GM19193 (cell line): ENCODE measurements around the gene PTPRF.

ENCODE experiments used
- POLR2A ChIP-seq: IDR thresholded peaks from 4 replicates; pipeline ENCODE4 v1.6.1; 2011; ENCODE audit not compliant: insufficient read depth, insufficient read length; ENCODE audit errors: extremely low read depth

The PTPRF gene

DNA sequence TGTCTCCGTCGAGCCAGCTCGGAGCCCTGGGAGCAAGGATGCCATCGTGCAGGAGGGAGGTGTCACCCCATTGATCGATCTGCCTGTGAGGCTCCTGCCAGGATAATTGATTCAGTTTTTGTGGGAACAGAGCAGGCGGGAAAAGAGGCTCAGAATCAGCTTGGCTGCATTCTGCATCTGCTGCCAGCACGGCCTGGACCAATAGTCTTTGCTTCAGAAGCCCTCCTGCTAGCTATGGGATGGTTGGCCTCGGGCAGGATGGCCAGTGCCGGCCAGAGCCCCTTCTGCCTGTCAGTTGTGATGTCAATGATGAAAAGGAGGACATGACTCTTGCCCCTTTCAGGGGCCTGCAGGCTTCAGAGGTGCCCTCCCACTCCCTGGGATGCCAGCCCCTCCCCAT, 39.6 kb downstream of the PTPRF start:
- no peak for TF ChIP-seq POLR2A

DNA sequence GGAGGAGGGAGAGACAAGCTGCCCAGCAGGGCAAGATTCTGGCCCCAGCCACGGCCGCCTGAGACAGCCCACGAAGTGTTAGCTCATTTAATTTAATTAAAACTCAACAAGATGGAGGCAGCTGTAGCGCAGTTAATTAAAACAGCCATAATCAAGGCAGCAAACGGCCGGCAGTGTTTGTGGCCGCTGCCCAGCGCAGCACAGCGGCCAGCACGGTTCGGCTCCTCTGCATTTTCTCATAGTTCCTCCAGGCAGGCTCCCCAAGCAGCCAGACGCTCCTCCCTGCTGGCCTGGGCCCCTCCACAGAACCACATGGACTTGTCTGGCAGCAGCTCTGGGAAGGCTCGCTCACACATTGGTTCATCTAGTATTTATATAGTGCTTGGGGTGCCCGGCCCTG, 40.0 kb downstream of the PTPRF start:
- no peak for TF ChIP-seq POLR2A

DNA sequence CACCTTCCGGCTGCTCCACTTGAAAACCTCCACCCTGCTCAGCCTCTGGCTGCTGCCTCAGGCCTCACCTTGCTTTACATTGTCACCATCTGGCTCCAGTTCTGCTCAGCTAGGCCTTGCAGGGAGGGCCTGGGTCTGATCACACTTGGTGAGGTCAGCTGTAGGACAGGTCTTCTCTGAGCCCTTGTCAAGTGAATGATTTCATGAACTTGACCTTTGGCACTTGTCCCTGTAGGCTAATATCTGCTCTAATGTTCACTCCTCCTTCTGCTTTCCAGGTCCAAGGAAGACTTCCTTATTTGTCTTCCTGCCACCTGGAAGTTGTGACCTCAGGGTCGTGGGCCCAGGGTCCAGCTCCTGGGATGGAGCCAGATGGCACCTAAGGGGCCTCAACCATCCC, 41.4 kb downstream of the PTPRF start:
- TF ChIP-seq POLR2A = no peak

DNA sequence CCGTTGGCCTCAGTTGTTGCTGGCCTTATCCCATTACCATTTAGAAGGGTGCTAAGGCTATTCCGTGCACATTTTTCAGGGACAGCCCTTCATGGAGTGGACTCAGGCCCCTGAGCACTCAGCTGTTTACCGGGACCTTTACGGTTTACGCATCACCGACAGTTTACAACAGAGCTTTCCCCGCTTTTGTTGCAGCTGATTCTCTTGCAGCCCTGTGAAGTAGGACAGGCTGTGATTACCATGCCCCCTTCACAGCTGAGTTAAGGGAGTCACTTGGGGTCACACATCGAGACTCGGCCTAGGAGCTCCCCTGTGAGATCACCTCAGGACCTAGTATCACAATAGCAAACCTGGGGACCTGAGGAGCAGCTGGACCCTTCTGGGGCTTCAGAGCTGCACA, 41.9 kb downstream of the PTPRF start:
- TF ChIP-seq POLR2A = no peak

DNA sequence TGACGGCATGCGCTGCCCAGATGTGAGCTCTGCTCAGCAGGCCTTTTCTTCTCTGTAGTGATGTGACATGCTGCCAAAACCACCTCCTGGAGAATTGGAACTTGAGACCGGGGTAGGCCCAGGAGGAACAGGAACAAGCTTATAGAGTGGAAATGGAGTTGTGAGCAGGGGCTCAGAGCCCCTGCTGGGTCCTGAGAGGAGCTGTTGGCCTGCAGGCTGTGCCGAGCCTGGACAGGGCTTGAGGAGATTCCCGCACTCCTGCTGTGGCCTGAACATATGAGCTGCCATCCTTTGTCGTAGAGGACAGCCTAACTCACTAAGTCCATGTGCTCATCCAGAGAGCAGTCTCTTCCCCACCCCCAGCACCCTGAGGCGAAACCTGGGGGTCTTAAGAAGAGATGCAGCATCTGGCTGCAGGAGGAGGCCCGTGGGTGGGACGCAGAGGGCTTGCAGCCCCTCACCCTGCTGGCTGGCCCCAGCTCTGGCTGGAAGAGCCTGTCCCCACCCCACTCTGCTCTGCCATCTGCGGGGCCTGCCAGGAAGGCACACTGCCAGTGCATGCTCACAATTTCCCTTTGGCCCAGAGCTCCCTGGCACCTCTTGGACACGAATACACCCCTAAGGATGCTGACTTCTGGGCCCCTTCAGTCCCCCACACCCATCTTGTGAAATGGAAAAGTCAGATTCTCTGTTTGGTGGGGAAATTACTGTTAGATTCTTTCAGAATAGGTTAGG, 42.5 kb downstream of the PTPRF start:
- TF ChIP-seq POLR2A = no peak

DNA sequence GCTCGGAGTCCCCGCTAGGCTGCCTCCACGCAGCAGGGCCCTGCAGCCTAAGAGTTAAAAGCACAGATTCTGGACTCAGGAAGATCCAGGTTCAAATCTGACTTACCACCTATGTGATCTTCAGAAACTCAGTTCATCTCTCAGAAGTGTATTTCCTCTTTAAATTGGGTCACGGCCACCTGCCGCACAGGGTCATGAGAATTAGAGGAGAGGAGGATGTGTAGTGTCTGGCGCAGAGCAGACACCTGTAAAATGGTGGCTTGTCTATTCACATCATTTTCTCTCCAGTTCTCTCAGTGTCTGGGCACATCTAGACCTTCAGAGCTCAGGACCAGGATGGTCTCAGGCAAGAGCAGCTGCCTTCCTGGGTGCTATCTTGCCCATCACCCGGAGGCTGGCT, 45.8 kb downstream of the PTPRF start:
- no peak for TF ChIP-seq POLR2A

DNA sequence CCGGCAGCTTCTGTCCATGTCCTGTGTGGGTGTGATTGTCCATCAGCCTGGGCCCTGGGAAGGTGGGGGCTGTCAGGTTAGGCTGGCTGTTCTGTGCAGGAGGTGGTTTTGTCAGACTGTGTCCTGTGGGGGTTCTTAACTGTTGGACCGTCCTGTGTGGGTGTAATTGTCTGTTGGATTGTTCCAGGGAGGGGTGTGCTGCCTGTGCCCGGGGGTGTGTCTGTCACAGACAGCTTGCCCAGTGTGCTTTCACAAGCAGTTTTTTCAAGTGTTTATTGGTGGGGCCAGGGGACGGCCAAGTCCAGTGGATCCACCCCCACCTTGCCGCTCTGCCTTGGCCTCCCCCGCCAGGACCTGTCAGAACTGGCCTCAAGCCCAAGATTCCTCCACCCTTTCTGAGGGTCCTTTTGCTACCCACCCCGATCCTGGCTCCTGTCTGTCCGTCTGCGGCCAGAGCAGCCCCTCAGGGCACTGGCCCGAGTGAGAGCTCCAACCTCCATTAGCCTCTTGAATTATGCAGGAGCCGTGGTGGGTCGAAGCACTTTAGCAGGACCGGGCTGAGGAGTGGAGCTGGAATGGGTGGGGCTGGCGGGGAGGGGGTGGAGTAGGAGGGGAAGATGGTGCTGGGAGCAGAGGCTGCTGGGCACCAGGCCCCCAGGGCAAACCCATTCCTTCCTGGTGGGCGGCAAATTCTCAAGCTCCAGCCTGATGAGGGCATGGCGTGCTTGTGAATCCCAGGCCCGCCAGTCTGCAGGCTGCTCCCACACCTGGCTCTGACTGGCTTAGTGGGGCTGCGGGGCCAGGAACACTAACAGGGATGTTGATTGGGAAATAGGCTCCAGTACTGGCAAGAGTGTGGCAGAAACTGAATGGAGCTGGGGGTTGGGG, 47.2 kb downstream of the PTPRF start:
- no peak for TF ChIP-seq POLR2A

DNA sequence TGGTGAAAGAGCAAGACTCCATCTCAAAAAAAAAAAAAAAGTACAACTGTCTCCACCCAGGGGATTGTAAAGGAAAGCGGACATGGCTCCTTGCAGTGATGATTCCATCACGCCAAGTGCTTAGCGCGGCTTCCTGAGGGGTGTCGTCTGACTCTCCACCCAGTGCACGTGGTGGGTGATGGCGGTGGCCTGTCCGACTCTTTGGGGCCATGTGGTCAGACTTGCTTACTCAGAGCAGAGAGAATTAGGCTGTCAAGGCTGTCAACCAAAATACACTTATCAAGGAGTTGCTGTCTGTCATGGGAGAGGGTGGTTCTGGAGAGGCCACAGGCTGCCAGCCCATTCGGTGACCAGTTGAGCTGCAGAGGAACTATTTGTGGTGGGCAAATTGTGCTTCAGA, 49.4 kb downstream of the PTPRF start:
- TF ChIP-seq POLR2A = no peak

DNA sequence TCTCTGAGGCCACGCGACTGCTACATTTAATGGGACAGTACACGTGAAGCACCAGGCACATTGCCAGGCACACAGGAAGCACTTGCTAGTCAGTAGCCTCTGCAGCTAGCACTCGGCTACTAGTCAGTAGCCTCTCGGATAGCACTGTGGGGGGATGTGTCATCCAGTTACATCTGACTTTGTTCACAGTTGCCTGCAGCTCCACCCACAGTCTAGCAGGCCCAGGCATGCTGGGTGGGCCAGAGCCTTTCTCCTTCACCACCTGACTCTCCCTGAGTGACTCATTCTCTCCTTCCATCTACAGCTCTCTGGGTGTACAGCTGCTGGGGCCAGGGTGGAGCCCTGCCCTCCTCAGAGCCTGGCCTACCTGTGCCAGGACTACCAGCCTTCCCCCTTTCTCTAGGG, 51.5 kb downstream of the PTPRF start:
- no peak for TF ChIP-seq POLR2A

DNA sequence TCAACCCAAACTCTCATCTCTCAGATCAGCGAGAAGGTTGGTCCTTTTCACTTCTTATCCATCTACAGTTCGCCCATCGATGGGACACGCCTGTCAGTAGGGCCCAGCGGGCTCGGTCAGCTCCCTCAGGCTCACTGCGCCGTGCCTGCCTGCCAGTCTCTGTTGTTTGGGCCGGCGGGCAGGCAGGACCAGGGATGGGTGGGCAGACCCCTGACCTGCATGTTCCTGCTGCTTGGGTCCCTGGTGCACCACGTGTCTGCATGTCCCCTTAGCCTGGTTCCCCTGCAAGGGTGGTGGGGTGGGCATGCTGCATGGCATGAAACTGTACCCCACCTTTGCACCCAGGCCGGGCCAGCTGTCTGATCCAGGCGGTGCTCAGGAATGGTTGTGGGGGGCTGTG, 52.4 kb downstream of the PTPRF start:
- no peak for TF ChIP-seq POLR2A

DNA sequence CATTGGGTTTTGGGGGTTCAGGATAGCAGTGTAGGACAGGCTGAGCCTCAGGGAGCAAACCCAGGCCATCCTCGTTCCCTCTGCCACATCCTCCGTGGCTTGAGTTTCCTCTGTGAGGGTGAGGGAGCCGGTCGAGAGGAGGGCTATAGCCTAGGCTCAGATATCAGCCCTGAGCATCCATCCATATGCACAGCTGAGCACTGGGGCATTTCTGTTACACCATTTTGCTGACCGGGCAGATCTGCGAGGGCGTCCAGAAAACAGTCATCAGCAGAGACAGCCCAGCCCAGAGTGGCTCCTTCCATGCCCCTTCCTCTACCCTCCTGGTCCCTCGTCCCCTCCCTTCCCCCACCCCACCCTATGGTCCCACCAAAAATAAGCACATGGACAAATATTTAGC, 53.5 kb downstream of the PTPRF start:
- TF ChIP-seq POLR2A = no peak

DNA sequence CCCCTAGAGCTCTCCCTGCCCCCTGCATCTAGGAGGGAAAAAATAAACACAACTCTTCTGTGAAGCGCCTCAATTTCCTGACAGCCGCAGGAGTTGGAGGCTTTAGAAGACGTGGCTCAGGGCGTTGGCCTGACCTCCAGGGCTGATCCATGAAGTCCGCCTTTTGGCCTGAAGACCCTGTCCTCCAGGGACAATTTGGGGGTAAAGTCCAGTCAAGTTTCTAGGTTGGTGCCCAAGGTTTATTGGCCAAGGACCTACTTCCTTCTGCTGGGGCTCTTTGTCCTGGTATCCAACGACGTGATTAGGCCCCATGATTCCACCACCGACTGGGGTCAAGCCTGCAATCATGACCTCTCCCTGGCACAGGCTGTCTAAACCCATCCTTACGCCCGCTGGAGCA, 54.9 kb downstream of the PTPRF start:
- no peak for TF ChIP-seq POLR2A

DNA sequence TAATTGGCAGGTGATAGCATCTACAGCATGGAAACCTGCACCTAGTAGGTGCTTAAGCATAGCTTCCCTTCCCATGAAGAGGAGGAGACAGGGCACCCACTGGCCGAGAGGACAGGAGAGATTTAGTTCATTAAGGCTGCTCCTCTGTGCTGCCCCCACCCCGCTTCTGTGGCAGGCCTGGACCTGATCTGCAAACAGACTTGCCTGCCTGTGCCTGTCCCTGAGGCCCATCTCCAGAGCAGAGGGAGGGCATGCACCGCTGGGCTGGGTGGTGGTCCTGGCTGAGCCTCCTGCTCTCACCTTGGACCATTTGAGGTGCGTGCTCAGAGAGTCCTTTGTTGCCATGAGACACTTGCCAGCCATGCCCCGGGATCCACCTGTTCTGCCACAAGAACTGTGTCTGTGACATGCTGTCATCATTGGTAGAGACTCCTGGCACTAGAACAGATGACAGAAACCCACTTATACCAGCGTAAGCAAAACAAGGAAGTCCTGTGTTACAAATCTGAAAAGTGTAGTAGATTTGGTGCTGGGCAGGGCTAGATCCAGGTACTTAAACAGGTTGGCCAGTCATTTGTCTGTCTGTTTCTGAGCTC, 55.6 kb downstream of the PTPRF start:
- no peak for TF ChIP-seq POLR2A

DNA sequence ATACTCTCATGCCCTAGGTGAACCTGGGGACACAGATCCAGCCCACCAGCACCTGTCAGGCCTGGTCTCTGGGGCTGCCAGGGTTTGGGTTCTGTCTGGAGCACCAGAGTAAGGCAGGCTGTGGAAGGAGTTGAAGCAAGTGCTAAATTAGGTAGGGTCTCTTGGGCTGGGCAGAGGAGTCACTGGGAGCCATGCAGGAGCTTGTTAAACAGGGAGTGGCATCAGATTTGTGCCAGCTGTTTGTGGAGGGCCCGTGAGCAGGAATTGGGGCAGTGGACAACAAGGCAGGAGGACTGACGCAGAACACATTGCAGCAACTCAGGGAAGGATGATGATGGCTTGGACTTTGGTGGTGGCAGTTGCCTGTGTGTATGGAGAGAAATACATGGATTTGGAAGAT, 56.3 kb downstream of the PTPRF start:
- TF ChIP-seq POLR2A = no peak

DNA sequence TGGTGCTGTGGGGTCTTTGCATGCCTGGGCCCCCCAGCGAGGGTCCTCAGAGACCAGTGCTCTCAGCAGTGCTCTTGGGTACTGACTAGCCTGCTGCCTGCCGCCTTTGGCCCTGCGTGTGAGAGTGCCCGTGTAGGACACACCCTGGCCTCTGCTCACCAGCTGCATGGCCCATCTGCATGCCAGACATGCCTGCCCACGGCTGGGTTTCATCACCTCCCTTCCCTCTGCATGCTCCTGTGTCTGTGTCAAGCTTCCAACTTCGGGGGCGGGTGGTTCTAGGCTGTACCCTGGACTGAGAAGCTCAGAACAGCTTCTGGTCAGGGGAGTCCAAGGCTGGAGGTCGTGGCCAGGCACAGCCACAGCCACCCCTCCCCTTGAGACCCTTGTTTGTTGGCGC, 56.9 kb downstream of the PTPRF start:
- TF ChIP-seq POLR2A = no peak

DNA sequence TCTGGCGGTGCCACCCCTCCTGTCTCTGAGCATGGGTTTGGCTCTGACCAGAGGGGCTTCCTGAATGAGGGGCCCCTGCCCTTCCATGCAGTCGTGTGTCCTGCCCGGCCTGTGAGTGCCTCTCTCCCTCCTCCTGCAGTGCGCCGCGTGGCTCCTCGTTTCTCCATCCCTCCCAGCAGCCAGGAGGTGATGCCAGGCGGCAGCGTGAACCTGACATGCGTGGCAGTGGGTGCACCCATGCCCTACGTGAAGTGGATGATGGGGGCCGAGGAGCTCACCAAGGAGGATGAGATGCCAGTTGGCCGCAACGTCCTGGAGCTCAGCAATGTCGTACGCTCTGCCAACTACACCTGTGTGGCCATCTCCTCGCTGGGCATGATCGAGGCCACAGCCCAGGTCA, 57.9 kb downstream of the PTPRF start:
- no peak for TF ChIP-seq POLR2A
